ENCODE results near the gene URI1. TPM values are rescaled to one million over a fixed set of nuclear protein-coding genes. Genes with fewer than 3 reads are reported as not detected.

Gene URI1
- total RNA-seq, 1 donor from 2014 or later: 46.0 TPM

GRCh38 chr19:29942404-29943261 is 594 bp downstream of the URI1 start:
- H3K27ac ChIP-seq: peak overlapping the region; percentile 81

DNA sequence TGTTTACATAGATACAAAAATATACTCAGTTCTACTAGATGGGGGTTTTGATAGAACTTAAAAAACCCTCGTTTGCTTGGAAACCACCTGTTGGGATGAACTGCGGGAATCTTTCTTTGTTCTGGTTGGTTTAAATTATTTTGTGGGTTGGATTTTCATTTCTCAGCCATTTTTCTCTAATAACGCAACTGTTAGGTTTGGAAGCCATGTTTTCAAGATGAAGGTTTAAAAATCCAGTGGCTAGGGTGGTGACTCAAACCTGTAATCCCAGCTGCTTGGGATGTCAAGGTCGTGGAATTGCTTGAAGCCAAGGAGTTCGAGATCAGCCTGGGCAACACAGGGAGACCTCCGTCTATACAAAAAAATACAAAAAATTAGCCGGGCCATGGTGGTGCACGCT is 1.6 kb downstream of the URI1 start:
- Histone ChIP-seq H3K9me3 (no peaks in the 10 kb centered on the region), H3K27ac (no peak overlapping the region), H3K4me1 (peaks cover 35% of the 10 kb centered on the region), H3K36me3 (no peaks in the 10 kb centered on the region), H3K27me3 (ENCODE audit: low read depth) (no peaks in the 10 kb centered on the region), H3K4me3 (no peak overlapping the region)
- ATAC-seq (no peak), DNase-seq (no peak)
- TF ChIP-seq, protein P1, sequence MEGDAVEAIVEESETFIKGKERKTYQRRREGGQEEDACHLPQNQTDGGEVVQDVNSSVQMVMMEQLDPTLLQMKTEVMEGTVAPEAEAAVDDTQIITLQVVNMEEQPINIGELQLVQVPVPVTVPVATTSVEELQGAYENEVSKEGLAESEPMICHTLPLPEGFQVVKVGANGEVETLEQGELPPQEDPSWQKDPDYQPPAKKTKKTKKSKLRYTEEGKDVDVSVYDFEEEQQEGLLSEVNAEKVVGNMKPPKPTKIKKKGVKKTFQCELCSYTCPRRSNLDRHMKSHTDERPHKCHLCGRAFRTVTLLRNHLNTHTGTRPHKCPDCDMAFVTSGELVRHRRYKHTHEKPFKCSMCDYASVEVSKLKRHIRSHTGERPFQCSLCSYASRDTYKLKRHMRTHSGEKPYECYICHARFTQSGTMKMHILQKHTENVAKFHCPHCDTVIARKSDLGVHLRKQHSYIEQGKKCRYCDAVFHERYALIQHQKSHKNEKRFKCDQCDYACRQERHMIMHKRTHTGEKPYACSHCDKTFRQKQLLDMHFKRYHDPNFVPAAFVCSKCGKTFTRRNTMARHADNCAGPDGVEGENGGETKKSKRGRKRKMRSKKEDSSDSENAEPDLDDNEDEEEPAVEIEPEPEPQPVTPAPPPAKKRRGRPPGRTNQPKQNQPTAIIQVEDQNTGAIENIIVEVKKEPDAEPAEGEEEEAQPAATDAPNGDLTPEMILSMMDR (IDR thresholded peaks at IDR 0.05): no peak
- intact Hi-C loops (cut with DNase I): no loop called here

More at GRCh38 chr19:29942404-29943261, 594 bp downstream of the URI1 start:
- H3K4me3 ChIP-seq: peak overlapping the region; percentile 94
- peaks cover 35% of the 10 kb centered on the region for H3K4me1 ChIP-seq
- intact Hi-C loops (cut with DNase I): no loop called here
- DNase-seq (peak; percentile 80), ATAC-seq (peak; percentile 83)
- H3K9me3 ChIP-seq: no peaks in the 10 kb centered on the region
- TF ChIP-seq, protein P1 (IDR thresholded peaks at IDR 0.05): no peak
- no peaks in the 10 kb centered on the region for H3K36me3 ChIP-seq
- H3K27me3 ChIP-seq (ENCODE audit: low read depth): no peaks in the 10 kb centered on the region

- H3K4me3 ChIP-seq: no peak overlapping the region
- TF ChIP-seq, protein P1 (IDR thresholded peaks at IDR 0.05): no peak
These were observed 2.5 kb downstream of the URI1 start for GRCh38 chr19:29944390-29945012.

DNA sequence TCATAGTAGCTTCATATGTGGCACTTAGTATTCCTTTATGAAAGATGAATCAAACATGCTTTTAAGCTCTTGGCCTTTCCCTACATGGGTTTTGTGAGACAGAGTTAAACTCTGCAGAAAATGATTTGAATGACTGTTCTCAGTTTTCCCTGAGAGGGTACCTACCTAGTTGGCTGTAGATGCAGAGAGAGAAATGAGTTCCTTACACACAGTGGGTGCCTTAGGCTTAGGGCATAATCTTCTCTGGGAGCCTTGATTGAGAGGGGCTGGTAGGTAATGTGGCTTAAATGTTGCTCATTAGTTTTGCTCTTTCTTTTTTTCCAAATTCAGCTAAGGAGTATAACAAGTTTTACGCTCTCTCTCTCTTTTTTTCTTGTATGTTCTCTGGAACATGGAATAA is 3.0 kb downstream of the URI1 start:
- Histone ChIP-seq H3K4me3 (no peak overlapping the region), H3K9me3 (no peaks in the 10 kb centered on the region), H3K4me1 (peaks cover 35% of the 10 kb centered on the region), H3K27me3 (ENCODE audit: low read depth) (no peaks in the 10 kb centered on the region), H3K36me3 (no peaks in the 10 kb centered on the region), H3K27ac (no peak overlapping the region)
- TF ChIP-seq, protein P1 (IDR thresholded peaks at IDR 0.05): no peak
- ATAC-seq (no peak), DNase-seq (no peak)
- intact Hi-C loops (cut with DNase I): no loop called here

More at GRCh38 chr19:29944390-29945012, 2.5 kb downstream of the URI1 start:
- no peak for ATAC-seq
- no peaks in the 10 kb centered on the region for H3K27me3 ChIP-seq (ENCODE audit: low read depth)
- intact Hi-C loops (cut with DNase I): no loop called here
- DNase-seq: no peak
- no peak overlapping the region for H3K27ac ChIP-seq
- H3K4me1 ChIP-seq: peaks cover 35% of the 10 kb centered on the region
- H3K9me3 ChIP-seq: no peaks in the 10 kb centered on the region
- no peaks in the 10 kb centered on the region for H3K36me3 ChIP-seq

DNA sequence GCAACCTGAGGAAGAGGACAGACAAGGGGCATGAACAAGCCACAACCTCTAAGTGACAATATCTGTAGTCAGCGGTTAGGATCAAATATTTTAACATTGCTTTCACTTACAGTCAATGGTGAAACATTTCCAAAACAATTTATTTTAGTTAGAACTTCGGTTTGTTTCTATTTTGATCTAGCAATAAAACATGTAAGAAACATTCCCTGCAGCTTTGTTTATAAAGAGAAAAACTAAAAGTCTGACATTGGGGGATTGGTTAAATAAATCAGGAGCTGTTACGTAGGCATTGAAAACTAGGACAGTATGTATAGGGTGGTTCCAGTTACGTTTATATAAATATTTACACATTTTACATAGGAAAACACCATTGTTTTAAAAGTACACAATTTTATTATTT is 3.4 kb downstream of the URI1 start:
- TF ChIP-seq, protein P1 (IDR thresholded peaks at IDR 0.05): no peak
- Histone ChIP-seq H3K4me3 (no peak overlapping the region), H3K27me3 (ENCODE audit: low read depth) (no peaks in the 10 kb centered on the region), H3K27ac (no peak overlapping the region), H3K4me1 (peaks cover 35% of the 10 kb centered on the region), H3K9me3 (no peaks in the 10 kb centered on the region), H3K36me3 (no peaks in the 10 kb centered on the region)
- no peak for ATAC-seq
- intact Hi-C loops (cut with DNase I): no loop called here
- DNase-seq: no peak
